Osteoblast (primary cell): Measurements from ENCODE around the gene MED10. TPM values are rescaled to one million over a fixed set of nuclear protein-coding genes. Genes with fewer than 3 reads are reported as not detected.

Experiments
- DNase-seq: peaks from one replicate; pipeline ENCODE4 v3.0.0; 2011; ENCODE audit warnings: low spot score, mixed read lengths; ENCODE audit not compliant: insufficient read length; ENCODE audit errors: missing footprints
- H2AFZ ChIP-seq: 2 replicates; pipeline ENCODE4 v1.6.0; 2011; ENCODE audit warnings: mild to moderate bottlenecking, low read length
- H3K27ac ChIP-seq: 2 replicates; pipeline ENCODE4 v1.5.1; 2011; ENCODE audit warnings: mild to moderate bottlenecking, low read depth, low read length, moderate library complexity
- H3K27me3 ChIP-seq: 2 replicates; pipeline ENCODE4 v1.6.0; 2012; ENCODE audit warnings: mild to moderate bottlenecking, control low read depth, inconsistent platforms, low read length, moderate library complexity; ENCODE audit not compliant: insufficient read depth
- H3K36me3 ChIP-seq: 2 replicates; pipeline ENCODE4 v1.5.1; 2011; ENCODE audit warnings: mild to moderate bottlenecking, low read length, control low read depth, moderate library complexity; ENCODE audit not compliant: insufficient read depth
- H3K4me1 ChIP-seq: 2 replicates; pipeline ENCODE4 v1.5.1; 2011; ENCODE audit warnings: mild to moderate bottlenecking, low read length, control low read depth, moderate library complexity; ENCODE audit not compliant: insufficient read depth
- H3K4me2 ChIP-seq: 2 replicates; pipeline ENCODE4 v1.6.0; 2011; ENCODE audit warnings: mild to moderate bottlenecking, low read length; ENCODE audit not compliant: insufficient read depth
- H3K4me3 ChIP-seq: fragments of 200-600 bp; sonication (generic); 3 replicates; pipeline ENCODE4 v1.5.1; 2012; ENCODE audit warnings: mild to moderate bottlenecking, low read length, inconsistent platforms; ENCODE audit not compliant: insufficient read depth
- H3K79me2 ChIP-seq: 2 replicates; pipeline ENCODE4 v1.6.0; 2012; ENCODE audit warnings: mild to moderate bottlenecking, low read length, control low read depth, inconsistent platforms; ENCODE audit not compliant: insufficient read depth
- H3K9me3 ChIP-seq: 2 replicates; pipeline ENCODE4 v1.5.1; 2011; ENCODE audit warnings: low read depth, low read length, control low read depth
- H4K20me1 ChIP-seq: 2 replicates; pipeline ENCODE4 v1.6.0; 2012; ENCODE audit warnings: mild to moderate bottlenecking, low read length, control low read depth; ENCODE audit not compliant: insufficient read depth
- total RNA-seq: library from RNA; depleted of rRNA; stranded (reverse); fragments of >200 nt; gene quantifications from 2 replicates; pipeline ENCODE4 v1.2.3, GENCODE V29; 2012
- TF ChIP-seq, protein P1 (sequence below): IDR thresholded peaks from 2 replicates; pipeline ENCODE4 v1.5.1; 2011; ENCODE audit warnings: mild to moderate bottlenecking, low read depth, low read length, moderate library complexity; ENCODE audit errors: extremely low read depth

Gene MED10
- total RNA-seq, 1 donor: 13.4 TPM

DNA sequence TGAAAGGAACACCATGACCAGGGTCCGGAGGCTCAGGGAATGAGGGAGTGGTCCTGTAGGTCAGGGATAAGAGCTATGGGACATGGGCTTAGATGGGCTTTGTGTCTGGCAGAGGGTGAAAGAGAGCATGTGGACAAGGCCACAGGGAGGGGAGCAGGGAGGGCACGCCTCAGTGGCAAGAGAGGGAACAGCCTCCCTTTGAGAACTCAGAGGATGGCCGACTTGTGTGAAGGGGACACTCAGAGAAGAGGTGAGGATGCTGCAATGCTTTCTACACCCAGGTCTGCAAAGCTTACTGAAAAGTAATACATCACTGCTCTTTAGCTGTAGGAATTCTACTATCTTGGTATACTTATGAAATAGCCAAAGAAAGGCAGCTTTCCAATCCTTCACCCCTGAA, 23.5 kb downstream of the MED10 start:
- Histone ChIP-seq H4K20me1 (no peaks in the 10 kb centered on the region), H3K27ac (no peak overlapping the region), H3K4me2 (no peak overlapping the region), H3K4me3 (no peak overlapping the region), H3K4me1 (no peaks in the 10 kb centered on the region), H3K27me3 (no peaks in the 10 kb centered on the region), H3K36me3 (no peaks in the 10 kb centered on the region), H2AFZ (no peak overlapping the region), H3K9me3 (no peaks in the 10 kb centered on the region), H3K79me2 (no peaks in the 10 kb centered on the region)
- TF ChIP-seq, protein P1, sequence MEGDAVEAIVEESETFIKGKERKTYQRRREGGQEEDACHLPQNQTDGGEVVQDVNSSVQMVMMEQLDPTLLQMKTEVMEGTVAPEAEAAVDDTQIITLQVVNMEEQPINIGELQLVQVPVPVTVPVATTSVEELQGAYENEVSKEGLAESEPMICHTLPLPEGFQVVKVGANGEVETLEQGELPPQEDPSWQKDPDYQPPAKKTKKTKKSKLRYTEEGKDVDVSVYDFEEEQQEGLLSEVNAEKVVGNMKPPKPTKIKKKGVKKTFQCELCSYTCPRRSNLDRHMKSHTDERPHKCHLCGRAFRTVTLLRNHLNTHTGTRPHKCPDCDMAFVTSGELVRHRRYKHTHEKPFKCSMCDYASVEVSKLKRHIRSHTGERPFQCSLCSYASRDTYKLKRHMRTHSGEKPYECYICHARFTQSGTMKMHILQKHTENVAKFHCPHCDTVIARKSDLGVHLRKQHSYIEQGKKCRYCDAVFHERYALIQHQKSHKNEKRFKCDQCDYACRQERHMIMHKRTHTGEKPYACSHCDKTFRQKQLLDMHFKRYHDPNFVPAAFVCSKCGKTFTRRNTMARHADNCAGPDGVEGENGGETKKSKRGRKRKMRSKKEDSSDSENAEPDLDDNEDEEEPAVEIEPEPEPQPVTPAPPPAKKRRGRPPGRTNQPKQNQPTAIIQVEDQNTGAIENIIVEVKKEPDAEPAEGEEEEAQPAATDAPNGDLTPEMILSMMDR: no peak
- DNase-seq: no peak

GRCh38 chr5:6353602-6354302, 24.6 kb downstream of the MED10 start:
- Histone ChIP-seq H2AFZ (no peak overlapping the region), H3K27ac (no peak overlapping the region), H3K4me2 (no peak overlapping the region), H3K4me1 (no peaks in the 10 kb centered on the region), H3K4me3 (no peak overlapping the region), H3K36me3 (no peaks in the 10 kb centered on the region), H3K9me3 (no peaks in the 10 kb centered on the region), H3K27me3 (no peaks in the 10 kb centered on the region), H4K20me1 (no peaks in the 10 kb centered on the region), H3K79me2 (no peaks in the 10 kb centered on the region)
- DNase-seq: no peak
- TF ChIP-seq, protein P1: no peak

GRCh38 chr5:6350277-6351090, 27.9 kb downstream of the MED10 start:
- H3K9me3 ChIP-seq: no peaks in the 10 kb centered on the region
- DNase-seq: no peak

DNA sequence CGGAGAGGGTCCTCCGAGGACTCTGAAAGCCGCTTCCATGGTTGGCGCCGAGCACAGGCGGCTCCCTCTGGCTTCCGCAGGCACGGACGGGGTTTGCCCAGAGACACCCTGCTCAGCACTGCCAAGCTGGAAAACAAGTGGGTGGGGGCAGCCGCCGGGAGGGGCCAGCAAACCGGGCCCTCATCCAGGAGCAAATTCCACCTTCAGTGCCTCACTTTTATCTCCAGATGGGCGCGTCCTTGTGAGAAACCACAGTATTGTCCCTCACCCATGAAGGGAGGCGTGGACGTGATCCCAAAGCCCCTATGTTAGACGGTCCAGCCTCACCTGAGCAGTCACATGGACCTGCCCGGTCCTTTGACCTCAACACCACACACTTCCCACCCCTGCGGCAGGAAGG, 29.0 kb downstream of the MED10 start:
- Histone ChIP-seq H3K79me2 (no peaks in the 10 kb centered on the region), H3K27me3 (no peaks in the 10 kb centered on the region), H2AFZ (no peak overlapping the region), H4K20me1 (no peaks in the 10 kb centered on the region), H3K27ac (no peak overlapping the region), H3K4me2 (no peak overlapping the region), H3K36me3 (no peaks in the 10 kb centered on the region), H3K4me3 (no peak overlapping the region), H3K4me1 (no peaks in the 10 kb centered on the region), H3K9me3 (no peaks in the 10 kb centered on the region)
- TF ChIP-seq, protein P1: no peak
- no peak for DNase-seq

More at GRCh38 chr5:6350277-6351090, 27.9 kb downstream of the MED10 start:
- no peaks in the 10 kb centered on the region for H3K36me3 ChIP-seq
- no peak overlapping the region for H3K4me3 ChIP-seq
- no peaks in the 10 kb centered on the region for H3K27me3 ChIP-seq
- H3K79me2 ChIP-seq: no peaks in the 10 kb centered on the region
- H3K4me2 ChIP-seq: no peak overlapping the region
- H3K4me1 ChIP-seq: no peaks in the 10 kb centered on the region
- H4K20me1 ChIP-seq: no peaks in the 10 kb centered on the region
- H3K27ac ChIP-seq: no peak overlapping the region
- H2AFZ ChIP-seq: no peak overlapping the region
- TF ChIP-seq, protein P1: no peak
